HepG2 (cell line): ENCODE data around the gene ACSBG1. TPM values are rescaled to one million over a fixed set of nuclear protein-coding genes. Genes with fewer than 3 reads are reported as not detected.

Source experiments
- ATAC-seq: fragments of 200-7000 bp; cut with Tn5 transposase; 3 replicates; pipeline ENCODE4 v1.9.1; 2020; ENCODE audit warnings: mild to moderate bottlenecking, moderate library complexity
- BruUV-seq: library from RNA; stranded (reverse); fragments of 400-500 nt; replicated peaks from 2 replicates; lab custom pipeline; 2021; lab: Mats Ljungman, UMichigan
- CTCF ChIA-PET: fragments of 300-600 bp; formaldehyde crosslinking; extraction: SDS; loops from one replicate; lab custom pipeline; 2021; ENCODE audit warnings: low total read pairs, inconsistent platforms, low intra/inter-chr PET ratio; lab: Yijun Ruan, JAX
- POLR2A ChIA-PET: fragments of 350-600 bp; sonication (Branson Sonifier 250); formaldehyde crosslinking; loops from one replicate; lab custom pipeline; 2020; ENCODE audit warnings: antibody characterized with exemption, inconsistent platforms; lab: Yijun Ruan, JAX
- DNase-seq: peaks from one replicate; pipeline ENCODE4 v3.0.0-alpha.2; 2015; ENCODE audit warnings: low spot score
- FAIRE-seq: peaks from 3 replicates; lab custom pipeline; 2011; peaks lifted over from hg19 to GRCh38; lab: Jason Lieb, UNC
- H2AFZ ChIP-seq: one replicate; pipeline ENCODE4 v1.6.1; 2011; ENCODE audit warnings: low read length, inconsistent platforms
- H3K27ac ChIP-seq: fragments of 300-600 bp; 3 replicates; pipeline ENCODE4 v1.8.0; 2011; ENCODE audit warnings: mixed run types, mild to moderate bottlenecking, mixed read lengths, low read length, inconsistent platforms; ENCODE audit not compliant: insufficient read depth; ENCODE audit errors: extremely low read length
- H3K27me3 ChIP-seq, 2 experiments: fragments of 200-600 bp in 1 of 2; 2 replicates in 1 of 2; 3 replicates in 1 of 2; pipeline versions ENCODE4 v1.6.0 to v1.8.0; 2011; ENCODE audit warnings: low read length in 2 of 2, mild to moderate bottlenecking in 2 of 2, moderate library complexity in 2 of 2, inconsistent platforms in 1 of 2; ENCODE audit not compliant: insufficient read depth in 2 of 2, control insufficient read depth in 1 of 2
- H3K36me3 ChIP-seq, 2 experiments: fragments of 200-600 bp in 1 of 2; replicated peaks in 1 of 2; 2 replicates in 1 of 2; 3 replicates in 1 of 2; pipeline versions ENCODE4 v1.5.1 to v1.8.0; 2011; ENCODE audit warnings: low read length in 2 of 2, inconsistent platforms in 1 of 2; ENCODE audit not compliant: insufficient read depth in 2 of 2, control insufficient read depth in 1 of 2
- H3K4me1 ChIP-seq: 2 replicates; pipeline ENCODE4 v1.5.1; 2012; ENCODE audit warnings: low read length, inconsistent platforms; ENCODE audit not compliant: insufficient read depth
- H3K4me2 ChIP-seq: 2 replicates; pipeline ENCODE4 v1.6.0; 2011; ENCODE audit warnings: low read depth, low read length, inconsistent platforms
- H3K4me3 ChIP-seq, 3 experiments: fragments of 200-600 bp in 1 of 3; sonication (generic), shearing (Covaris generic) in 1 of 3; replicated peaks in 1 of 3; 2 replicates each; pipeline ENCODE4 v1.5.1; 2011 to 2016; ENCODE audit warnings: low read length in 3 of 3, inconsistent platforms in 2 of 3, low read depth in 2 of 3, mild to moderate bottlenecking in 2 of 3, control low read depth in 1 of 3, mixed read lengths in 1 of 3; ENCODE audit not compliant: insufficient read depth in 1 of 3
- H3K79me2 ChIP-seq: one replicate; pipeline ENCODE4 v1.6.1; 2011; ENCODE audit warnings: low read length, inconsistent platforms; ENCODE audit not compliant: insufficient read depth
- H3K9ac ChIP-seq: 2 replicates; pipeline ENCODE4 v1.6.0; 2011; ENCODE audit warnings: mild to moderate bottlenecking, low read depth, low read length, inconsistent platforms; ENCODE audit not compliant: insufficient read depth
- H3K9me3 ChIP-seq: 2 replicates; pipeline ENCODE4 v1.5.1; 2012; ENCODE audit warnings: mild to moderate bottlenecking, low read length
- H4K20me1 ChIP-seq: 2 replicates; pipeline ENCODE4 v1.6.0; 2011; ENCODE audit warnings: inconsistent platforms, mild to moderate bottlenecking, low read length, moderate library complexity; ENCODE audit not compliant: insufficient read depth
- CCDC6 ChIP-seq: sonication (generic); formaldehyde crosslinking; IDR thresholded peaks from 2 replicates; pipeline ENCODE4 v1.8.1; 2022; ENCODE audit warnings: mild to moderate bottlenecking, missing genetic modification reagents, moderate library complexity
- MLXIP ChIP-seq: sonication (generic); formaldehyde crosslinking; IDR thresholded peaks from 2 replicates; pipeline ENCODE4 v1.9.0; 2021; ENCODE audit warnings: missing genetic modification reagents, borderline replicate concordance
- NCOA2 ChIP-seq: sonication (generic); formaldehyde crosslinking; IDR thresholded peaks from 2 replicates; pipeline ENCODE4 v1.8.0; 2022; ENCODE audit warnings: inconsistent platforms
- RNF219 ChIP-seq: sonication (generic); formaldehyde crosslinking; IDR thresholded peaks from 2 replicates; pipeline ENCODE4 v1.5.0; 2020; ENCODE audit warnings: mild to moderate bottlenecking, missing genetic modification reagents
- SIN3B ChIP-seq: fragments of 150-350 bp; IDR thresholded peaks from 2 replicates; pipeline ENCODE4 v1.6.1; 2014; ENCODE audit warnings: low read length
- SMARCC2 ChIP-seq: fragments of 450-650 bp; IDR thresholded peaks from 2 replicates; pipeline ENCODE4 v1.6.1; 2017; ENCODE audit warnings: antibody characterized with exemption, mild to moderate bottlenecking
- THYN1 ChIP-seq: sonication (generic); formaldehyde crosslinking; IDR thresholded peaks from 2 replicates; pipeline ENCODE4 v1.8.1; 2023; ENCODE audit warnings: low read depth, mild to moderate bottlenecking, moderate library complexity, missing genetic modification reagents, borderline replicate concordance
- YEATS4 ChIP-seq: sonication (generic); formaldehyde crosslinking; IDR thresholded peaks from 2 replicates; pipeline ENCODE4 v1.4.0; 2020; ENCODE audit warnings: missing genetic modification reagents, borderline replicate concordance
- ZIK1 ChIP-seq: sonication (generic); formaldehyde crosslinking; IDR thresholded peaks from 2 replicates; pipeline ENCODE4 v1.5.0; 2020; ENCODE audit warnings: mild to moderate bottlenecking, low read depth, missing genetic modification reagents, borderline replicate concordance
- ZNF136 ChIP-seq: sonication (generic); formaldehyde crosslinking; IDR thresholded peaks from 2 replicates; pipeline ENCODE4 v1.8.1; 2022; ENCODE audit warnings: low read depth, mild to moderate bottlenecking, moderate library complexity, missing genetic modification reagents
- ZNF431 ChIP-seq: sonication (generic); formaldehyde crosslinking; IDR thresholded peaks from 2 replicates; pipeline ENCODE4 v1.9.0; 2022; ENCODE audit warnings: missing genetic modification reagents, low read depth, mild to moderate bottlenecking, borderline replicate concordance
- ZNF496 ChIP-seq: sonication (generic); formaldehyde crosslinking; IDR thresholded peaks from 2 replicates; pipeline ENCODE4 v1.8.1; 2023; ENCODE audit warnings: mild to moderate bottlenecking, moderate library complexity, missing genetic modification reagents; ENCODE audit not compliant: insufficient replicate concordance
- ZNF713 ChIP-seq: sonication (generic); formaldehyde crosslinking; IDR thresholded peaks from 2 replicates; pipeline ENCODE4 v1.4.0; 2020; ENCODE audit warnings: mild to moderate bottlenecking, missing genetic modification reagents
- WGBS: methylation state at CpG from one replicate; pipeline ENCODE4 v1.1.6; 2017; ENCODE audit warnings: low lambda C conversion rate; 5-methylcytosine and 5-hydroxymethylcytosine counted together
- in situ Hi-C: cut with HindIII; loops from 2 replicates; pipeline ENCODE4 v1.10.0; 2017; ENCODE audit warnings: low pct_unique_long_range_greater_than_20kb; ENCODE audit not compliant: extremely low pct_ligation_motif_present
- intact Hi-C: fragments of 100-400 bp; cut with micrococcal nuclease; formaldehyde crosslinking; loops from one replicate; pipeline ENCODE4 v1.10.0; 2022; ENCODE audit not compliant: unreplicated experiment
- polyA plus RNA-seq, 8 experiments: library from polyadenylated mRNA; depleted of rRNA in 3 of 8; stranded (reverse) in 7 of 8; unstranded in 1 of 8; fragments of >200 nt; fragmentation: Illumina TruSeq in 4 of 8; extraction: Trizol in 4 of 8; gene quantifications; 2 replicates each; pipeline versions ENCODE4 v1.2.1 to v1.2.3, GENCODE V29; 2011 to 2016; ENCODE audit warnings: low read depth in 4 of 8, missing spikeins in 1 of 8, mixed read lengths in 1 of 8; ENCODE audit not compliant: insufficient read depth in 1 of 8
- total RNA-seq, 5 experiments: library from RNA; depleted of rRNA; stranded (reverse); fragments of >200 nt; fragmentation: Illumina TruSeq; extraction: Trizol; gene quantifications; 2 replicates each; pipeline ENCODE4 v1.2.3, GENCODE V29; 2016; ENCODE audit warnings: low read depth in 1 of 5

ACSBG1 gene
- total and polyA plus RNA-seq, 2 of the 13 experiments (the other 11 are each of a cell fraction or from before 2014, with no cell fraction given), result 0.35 to 0.81 TPM

- ChIA-PET CTCF (interaction anchor here (2.6 kb wide), 1 partner anchor 65 kb away, joined by 12 read pairs; no protein-coding TSS in a partner anchor), POLR2A (interaction anchor here (0.6 to 2.8 kb wide), 3 partner anchors 19 to 742 kb away, joined by 3 to 11 read pairs (median 3); partner anchors contain the start of genes IDH3A, MORF4L1 and PSMA4)
- no peak overlapping the region for H3K9ac ChIP-seq
- in situ Hi-C loops (no loop called here), intact Hi-C loops (loop anchor here (1.0 kb wide), 1 partner anchor 19 kb away; the partner anchor contains the start of gene IDH3A)
- H3K4me1 ChIP-seq, result peaks cover 39% of the 10 kb centered on the region
- no peaks in the 10 kb centered on the region for H3K79me2 ChIP-seq
- peak overlapping the region; percentile 24 to 87 (median 75); a peak in 4 of 6 replicates for H3K4me3 ChIP-seq
- BruUV-seq, result no TSS peak
- ATAC-seq (no peak), DNase-seq (no peak), FAIRE-seq (no peak)
- peak overlapping the region; percentile 99 for H3K4me2 ChIP-seq
- no peak overlapping the region for H3K27ac ChIP-seq
- WGBS, result 47% methylated on average over 27 of the region's 51 CpGs
- no peaks in the 10 kb centered on the region for H4K20me1 ChIP-seq
- no peak overlapping the region for H2AFZ ChIP-seq
- no peaks in the 10 kb centered on the region for H3K9me3 ChIP-seq
- H3K27me3 ChIP-seq, result peaks cover 2 to 12% of the 10 kb centered on the region in 2 experiments; a peak in 2 of 5 replicates
- TF ChIP-seq SIN3B (no peak), SMARCC2 (no peak), YEATS4 (no peak), MLXIP (CRISPR knock-in tag) (no peak), CCDC6 (CRISPR knock-in tag) (no peak), NCOA2 (CRISPR knock-in tag) (no peak), RNF219 (CRISPR knock-in tag) (no peak), ZNF431 (no peak), ZNF496 (CRISPR knock-in tag) (no peak), ZNF136 (CRISPR knock-in tag) (no peak), ZNF713 (CRISPR knock-in tag) (no peak), ZIK1 (CRISPR knock-in tag) (no peak), THYN1 (CRISPR knock-in tag) (no peak)
- no peaks in the 10 kb centered on the region for H3K36me3 ChIP-seq
Measured at GRCh38 chr15:78130466-78131294, 103.7 kb downstream of the ACSBG1 start.
